Esophagus muscularis mucosa (tissue), 3 donors: Measurements from ENCODE around the gene ARHGAP4.

Source experiments
- POLR2A ChIP-seq: fragments of 450-650 bp; IDR thresholded peaks from one replicate; pipeline ENCODE4 v1.6.1; 2017; ENCODE audit warnings: antibody characterized with exemption, moderate library complexity, mild to moderate bottlenecking, low read depth
- TF ChIP-seq, protein P1 (sequence below), 3 experiments: fragments of 200-600 bp in 2 of 3; fragments of 450-650 bp in 1 of 3; sonication (generic) in 2 of 3; IDR thresholded peaks; one replicate each; pipeline ENCODE4 v1.5.1; 2017 to 2019; ENCODE audit warnings: antibody characterized with exemption in 3 of 3, mild to moderate bottlenecking in 2 of 3, moderate library complexity in 1 of 3

GRCh38 chrX:153941336-153942252 lies 15.5 kb upstream of the ARHGAP4 start:
- TF ChIP-seq POLR2A: no peak
- TF ChIP-seq, protein P1, sequence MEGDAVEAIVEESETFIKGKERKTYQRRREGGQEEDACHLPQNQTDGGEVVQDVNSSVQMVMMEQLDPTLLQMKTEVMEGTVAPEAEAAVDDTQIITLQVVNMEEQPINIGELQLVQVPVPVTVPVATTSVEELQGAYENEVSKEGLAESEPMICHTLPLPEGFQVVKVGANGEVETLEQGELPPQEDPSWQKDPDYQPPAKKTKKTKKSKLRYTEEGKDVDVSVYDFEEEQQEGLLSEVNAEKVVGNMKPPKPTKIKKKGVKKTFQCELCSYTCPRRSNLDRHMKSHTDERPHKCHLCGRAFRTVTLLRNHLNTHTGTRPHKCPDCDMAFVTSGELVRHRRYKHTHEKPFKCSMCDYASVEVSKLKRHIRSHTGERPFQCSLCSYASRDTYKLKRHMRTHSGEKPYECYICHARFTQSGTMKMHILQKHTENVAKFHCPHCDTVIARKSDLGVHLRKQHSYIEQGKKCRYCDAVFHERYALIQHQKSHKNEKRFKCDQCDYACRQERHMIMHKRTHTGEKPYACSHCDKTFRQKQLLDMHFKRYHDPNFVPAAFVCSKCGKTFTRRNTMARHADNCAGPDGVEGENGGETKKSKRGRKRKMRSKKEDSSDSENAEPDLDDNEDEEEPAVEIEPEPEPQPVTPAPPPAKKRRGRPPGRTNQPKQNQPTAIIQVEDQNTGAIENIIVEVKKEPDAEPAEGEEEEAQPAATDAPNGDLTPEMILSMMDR (IDR thresholded peaks at IDR 0.05): no peak
